ENCODE results near the gene THAP2. TPM values are rescaled to one million over a fixed set of nuclear protein-coding genes. Genes with fewer than 3 reads are reported as not detected.

THAP2 gene
- total RNA-seq, 1 experiment from 2014 or later: 3.7 TPM

DNA sequence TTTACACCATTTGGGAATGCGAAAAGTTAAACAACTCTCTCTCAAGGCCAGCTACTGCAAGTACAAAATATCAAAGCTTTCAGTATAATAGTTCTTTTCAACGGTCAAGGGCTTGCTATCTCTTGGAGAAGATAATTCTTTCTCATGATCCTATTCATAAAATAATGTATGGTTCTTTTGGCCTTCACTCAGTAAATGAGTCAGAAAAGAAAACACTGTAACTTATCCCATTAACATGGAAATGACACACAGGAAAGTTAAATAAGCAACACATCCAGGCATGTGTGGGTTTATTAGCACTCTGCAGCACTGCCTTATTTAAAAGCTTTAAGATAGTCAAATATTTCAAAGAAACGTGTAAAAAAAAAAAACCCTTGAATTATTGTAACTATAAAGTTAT, 37.3 kb upstream of the THAP2 start:
- Histone ChIP-seq H3K27ac (ENCODE audit: low read length) (no peak overlapping the region), H3K4me3 (ENCODE audit: low read depth in 2 of 2, low read length in 2 of 2) (no peak overlapping the region), H3K36me3 (ENCODE audit: control insufficient read depth, insufficient read depth, low read length) (peaks cover 79% of the 10 kb centered on the region), H3K27me3 (ENCODE audit: control insufficient read depth, insufficient read depth, low read length) (no peaks in the 10 kb centered on the region), H3K4me1 (ENCODE audit: control insufficient read depth, insufficient read depth, low read length) (no peaks in the 10 kb centered on the region), H3K9me3 (ENCODE audit: control insufficient read depth, insufficient read depth, low read depth, low read length) (no peaks in the 10 kb centered on the region)
- ATAC-seq (no peak), DNase-seq (ENCODE audit: low read depth, low spot score) (no peak)
- intact Hi-C loops (cut with micrococcal nuclease; ENCODE audit: unreplicated experiment): no loop called here
- TF ChIP-seq POLR2AphosphoS5 (IDR thresholded peaks at IDR 0.05; ENCODE audit: low read depth, low read length) (no peak), TCF7L2 (IDR thresholded peaks at IDR 0.05; ENCODE audit: low read depth, low read length) (no peak), CTCF (IDR thresholded peaks at IDR 0.05) (no peak), SIN3A (IDR thresholded peaks at IDR 0.05; ENCODE audit: borderline replicate concordance, insufficient read depth, low read depth, low read length) (no peak)
- TF ChIP-seq, protein P1, sequence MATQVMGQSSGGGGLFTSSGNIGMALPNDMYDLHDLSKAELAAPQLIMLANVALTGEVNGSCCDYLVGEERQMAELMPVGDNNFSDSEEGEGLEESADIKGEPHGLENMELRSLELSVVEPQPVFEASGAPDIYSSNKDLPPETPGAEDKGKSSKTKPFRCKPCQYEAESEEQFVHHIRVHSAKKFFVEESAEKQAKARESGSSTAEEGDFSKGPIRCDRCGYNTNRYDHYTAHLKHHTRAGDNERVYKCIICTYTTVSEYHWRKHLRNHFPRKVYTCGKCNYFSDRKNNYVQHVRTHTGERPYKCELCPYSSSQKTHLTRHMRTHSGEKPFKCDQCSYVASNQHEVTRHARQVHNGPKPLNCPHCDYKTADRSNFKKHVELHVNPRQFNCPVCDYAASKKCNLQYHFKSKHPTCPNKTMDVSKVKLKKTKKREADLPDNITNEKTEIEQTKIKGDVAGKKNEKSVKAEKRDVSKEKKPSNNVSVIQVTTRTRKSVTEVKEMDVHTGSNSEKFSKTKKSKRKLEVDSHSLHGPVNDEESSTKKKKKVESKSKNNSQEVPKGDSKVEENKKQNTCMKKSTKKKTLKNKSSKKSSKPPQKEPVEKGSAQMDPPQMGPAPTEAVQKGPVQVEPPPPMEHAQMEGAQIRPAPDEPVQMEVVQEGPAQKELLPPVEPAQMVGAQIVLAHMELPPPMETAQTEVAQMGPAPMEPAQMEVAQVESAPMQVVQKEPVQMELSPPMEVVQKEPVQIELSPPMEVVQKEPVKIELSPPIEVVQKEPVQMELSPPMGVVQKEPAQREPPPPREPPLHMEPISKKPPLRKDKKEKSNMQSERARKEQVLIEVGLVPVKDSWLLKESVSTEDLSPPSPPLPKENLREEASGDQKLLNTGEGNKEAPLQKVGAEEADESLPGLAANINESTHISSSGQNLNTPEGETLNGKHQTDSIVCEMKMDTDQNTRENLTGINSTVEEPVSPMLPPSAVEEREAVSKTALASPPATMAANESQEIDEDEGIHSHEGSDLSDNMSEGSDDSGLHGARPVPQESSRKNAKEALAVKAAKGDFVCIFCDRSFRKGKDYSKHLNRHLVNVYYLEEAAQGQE (IDR thresholded peaks at IDR 0.05; ENCODE audit: insufficient read depth in 1 of 2, low read depth in 2 of 2, low read length in 1 of 2): no peak
- ChIA-PET CTCF (interaction anchor here (0.6 kb wide), 1 partner anchor 1814 kb away, joined by 3 read pairs; no protein-coding TSS in a partner anchor), POLR2A (no interaction called here)
- in situ Hi-C loops (cut with HindIII; ENCODE audit: low pct_unique_long_range_greater_than_20kb, low sequenced_read_pairs): no loop called here
- BruUV-seq (replicated peaks): no TSS peak

- H3K36me3 ChIP-seq (ENCODE audit: control insufficient read depth, insufficient read depth, low read length): peaks cover 86% of the 10 kb centered on the region
- H3K27me3 ChIP-seq (ENCODE audit: control insufficient read depth, insufficient read depth, low read length): no peaks in the 10 kb centered on the region
- in situ Hi-C loops (cut with HindIII; ENCODE audit: low pct_unique_long_range_greater_than_20kb, low sequenced_read_pairs) (no loop called here), intact Hi-C loops (cut with micrococcal nuclease; ENCODE audit: unreplicated experiment) (no loop called here)
- H3K4me1 ChIP-seq (ENCODE audit: control insufficient read depth, insufficient read depth, low read length): no peaks in the 10 kb centered on the region
- H3K27ac ChIP-seq (ENCODE audit: low read length): no peak overlapping the region
- TF ChIP-seq SIN3A (IDR thresholded peaks at IDR 0.05; ENCODE audit: borderline replicate concordance, insufficient read depth, low read depth, low read length) (no peak), TCF7L2 (IDR thresholded peaks at IDR 0.05; ENCODE audit: low read depth, low read length) (no peak), POLR2AphosphoS5 (IDR thresholded peaks at IDR 0.05; ENCODE audit: low read depth, low read length) (no peak), CTCF (IDR thresholded peaks at IDR 0.05) (no peak)
- TF ChIP-seq, protein P1 (IDR thresholded peaks at IDR 0.05; ENCODE audit: insufficient read depth in 1 of 2, low read depth in 2 of 2, low read length in 1 of 2): no peak
- H3K4me3 ChIP-seq (ENCODE audit: low read depth in 2 of 2, low read length in 2 of 2): no peak overlapping the region
- DNase-seq (ENCODE audit: low read depth, low spot score) (no peak), ATAC-seq (no peak)
- ChIA-PET POLR2A (no interaction called here), CTCF (interaction anchor here (0.6 kb wide), 1 partner anchor 1814 kb away, joined by 3 read pairs; no protein-coding TSS in a partner anchor)
- no TSS peak for BruUV-seq (replicated peaks)
- H3K9me3 ChIP-seq (ENCODE audit: control insufficient read depth, insufficient read depth, low read depth, low read length): no peaks in the 10 kb centered on the region
Observed at GRCh38 chr12:71627438-71628002, 36.6 kb upstream of the THAP2 start.
